Activated T-cell treated with anti-CD3 and anti-CD28 coated beads for 24 hours (primary cell): ENCODE data around the gene USF3.

Experiments used
- DNase-seq: peaks from one replicate; pipeline ENCODE4 v3.0.0-alpha.2; 2020; ENCODE audit warnings: low read depth

Gene USF3

GRCh38 chr3:113695786-113696645 lies at the start of gene USF3:
TSS of gene USF3 (minus strand) at chr3:113696642. CDS start at chr3:113674878, 21,764 bp downstream.
- peak; percentile 73 for DNase-seq

- peak; percentile 95 for DNase-seq
Observed at GRCh38 chr3:113745756-113746547, 49.5 kb upstream of the USF3 start, which contains the start of gene NAA50. TSS of gene NAA50 (minus strand) at chr3:113746249. CDS start at chr3:113745949, 300 bp downstream.

- DNase-seq: peak; percentile 78
Observed at GRCh38 chr3:113744941-113745755, 48.7 kb upstream of the USF3 start.

- DNase-seq: no peak
Observed at GRCh38 chr3:113743006-113743630, 46.7 kb upstream of the USF3 start.

- no peak for DNase-seq
Observed at GRCh38 chr3:113741620-113742019, 45.2 kb upstream of the USF3 start.

GRCh38 chr3:113741086-113741485 lies 44.6 kb upstream of the USF3 start:
- no peak for DNase-seq

GRCh38 chr3:113736548-113737089 lies 40.2 kb upstream of the USF3 start:
- no peak for DNase-seq

- no peak for DNase-seq
Observed at GRCh38 chr3:113731694-113732093, 35.3 kb upstream of the USF3 start.

GRCh38 chr3:113730550-113730949 lies 34.1 kb upstream of the USF3 start:
- no peak for DNase-seq

GRCh38 chr3:113728661-113729060 lies 32.2 kb upstream of the USF3 start:
- no peak for DNase-seq

- no peak for DNase-seq
Observed at GRCh38 chr3:113721636-113722035, 25.2 kb upstream of the USF3 start.

GRCh38 chr3:113719758-113720157 lies 23.3 kb upstream of the USF3 start:
- DNase-seq: no peak

- DNase-seq: no peak
Observed at GRCh38 chr3:113719294-113719693, 22.9 kb upstream of the USF3 start.

- no peak for DNase-seq
Observed at GRCh38 chr3:113717818-113718217, 21.4 kb upstream of the USF3 start.

GRCh38 chr3:113717308-113717707 lies 20.9 kb upstream of the USF3 start:
- no peak for DNase-seq

- DNase-seq: no peak
Observed at GRCh38 chr3:113714702-113715101, 18.3 kb upstream of the USF3 start.

GRCh38 chr3:113712129-113712528 lies 15.7 kb upstream of the USF3 start:
- DNase-seq: no peak

GRCh38 chr3:113707835-113708234 lies 11.4 kb upstream of the USF3 start:
- DNase-seq: no peak

GRCh38 chr3:113698956-113699355 lies 2.5 kb upstream of the USF3 start:
- no peak for DNase-seq

GRCh38 chr3:113698213-113698742 lies 1.8 kb upstream of the USF3 start:
- DNase-seq: no peak

GRCh38 chr3:113697500-113698090 lies 1.2 kb upstream of the USF3 start:
- DNase-seq: no peak
